HCT116 (cell line): ENCODE measurements around the gene IRAK2. TPM values are rescaled to one million over a fixed set of nuclear protein-coding genes. Genes with fewer than 3 reads are reported as not detected.

Source experiments
- total RNA-seq: library from RNA; stranded (reverse); gene quantifications from one replicate; pipeline ENCODE4 v1.2.1, GENCODE V29; 2021; ENCODE audit not compliant: unreplicated experiment

IRAK2 gene
- total RNA-seq, 1 experiment from 2014 or later, result 3.6 TPM

Other genes with a start within 250 kb of the IRAK2 start
- gene IL17RC, start 247.8 kb upstream of the IRAK2 start, total RNA-seq, result 17.6 TPM
- 18.7 TPM for gene CRELD1, start 231.1 kb upstream of the IRAK2 start, total RNA-seq
- gene PRRT3, start 212.5 kb upstream of the IRAK2 start, total RNA-seq, result 0.96 TPM
- gene EMC3, start 178.1 kb upstream of the IRAK2 start, total RNA-seq, result 12.4 TPM
- 50.0 TPM for gene FANCD2, start 138.5 kb upstream of the IRAK2 start, total RNA-seq
- gene FANCD2OS, start 56.7 kb upstream of the IRAK2 start, total RNA-seq, result not detected
- gene BRK1, start 49.2 kb upstream of the IRAK2 start, total RNA-seq, result 93.4 TPM
- gene VHL, start 23.1 kb upstream of the IRAK2 start, total RNA-seq, result 56.1 TPM
- 26.8 TPM for gene TATDN2, start 83.5 kb downstream of the IRAK2 start, total RNA-seq
- gene GHRL, start 128.0 kb downstream of the IRAK2 start, total RNA-seq, result not detected
- gene SEC13, start 156.2 kb downstream of the IRAK2 start, total RNA-seq, result 113 TPM